Measurements from ENCODE around the gene RSL1D1.

DNA sequence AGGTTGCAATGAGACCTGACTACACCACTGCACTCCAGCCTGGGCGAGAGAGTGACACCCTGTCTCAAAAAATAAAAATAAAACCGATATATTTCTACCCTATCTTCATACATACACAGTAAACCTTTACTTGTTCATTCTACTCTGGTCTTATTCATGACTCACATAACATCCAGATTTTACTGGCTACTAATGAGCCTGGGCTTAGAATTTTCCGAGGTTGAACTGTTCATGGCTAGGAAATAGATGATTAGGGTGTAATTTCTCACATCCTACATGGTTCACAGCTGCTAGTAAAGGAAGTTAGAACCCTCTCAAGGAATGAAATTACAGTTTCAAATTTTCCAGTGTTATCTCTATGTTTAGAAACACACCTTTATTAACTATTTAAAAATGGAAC is 49.7 kb upstream of the RSL1D1 start:
- TF ChIP-seq, protein P1, sequence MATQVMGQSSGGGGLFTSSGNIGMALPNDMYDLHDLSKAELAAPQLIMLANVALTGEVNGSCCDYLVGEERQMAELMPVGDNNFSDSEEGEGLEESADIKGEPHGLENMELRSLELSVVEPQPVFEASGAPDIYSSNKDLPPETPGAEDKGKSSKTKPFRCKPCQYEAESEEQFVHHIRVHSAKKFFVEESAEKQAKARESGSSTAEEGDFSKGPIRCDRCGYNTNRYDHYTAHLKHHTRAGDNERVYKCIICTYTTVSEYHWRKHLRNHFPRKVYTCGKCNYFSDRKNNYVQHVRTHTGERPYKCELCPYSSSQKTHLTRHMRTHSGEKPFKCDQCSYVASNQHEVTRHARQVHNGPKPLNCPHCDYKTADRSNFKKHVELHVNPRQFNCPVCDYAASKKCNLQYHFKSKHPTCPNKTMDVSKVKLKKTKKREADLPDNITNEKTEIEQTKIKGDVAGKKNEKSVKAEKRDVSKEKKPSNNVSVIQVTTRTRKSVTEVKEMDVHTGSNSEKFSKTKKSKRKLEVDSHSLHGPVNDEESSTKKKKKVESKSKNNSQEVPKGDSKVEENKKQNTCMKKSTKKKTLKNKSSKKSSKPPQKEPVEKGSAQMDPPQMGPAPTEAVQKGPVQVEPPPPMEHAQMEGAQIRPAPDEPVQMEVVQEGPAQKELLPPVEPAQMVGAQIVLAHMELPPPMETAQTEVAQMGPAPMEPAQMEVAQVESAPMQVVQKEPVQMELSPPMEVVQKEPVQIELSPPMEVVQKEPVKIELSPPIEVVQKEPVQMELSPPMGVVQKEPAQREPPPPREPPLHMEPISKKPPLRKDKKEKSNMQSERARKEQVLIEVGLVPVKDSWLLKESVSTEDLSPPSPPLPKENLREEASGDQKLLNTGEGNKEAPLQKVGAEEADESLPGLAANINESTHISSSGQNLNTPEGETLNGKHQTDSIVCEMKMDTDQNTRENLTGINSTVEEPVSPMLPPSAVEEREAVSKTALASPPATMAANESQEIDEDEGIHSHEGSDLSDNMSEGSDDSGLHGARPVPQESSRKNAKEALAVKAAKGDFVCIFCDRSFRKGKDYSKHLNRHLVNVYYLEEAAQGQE (IDR thresholded peaks at IDR 0.05; ENCODE audit: borderline replicate concordance): no peak
- TF ChIP-seq, protein P2, sequence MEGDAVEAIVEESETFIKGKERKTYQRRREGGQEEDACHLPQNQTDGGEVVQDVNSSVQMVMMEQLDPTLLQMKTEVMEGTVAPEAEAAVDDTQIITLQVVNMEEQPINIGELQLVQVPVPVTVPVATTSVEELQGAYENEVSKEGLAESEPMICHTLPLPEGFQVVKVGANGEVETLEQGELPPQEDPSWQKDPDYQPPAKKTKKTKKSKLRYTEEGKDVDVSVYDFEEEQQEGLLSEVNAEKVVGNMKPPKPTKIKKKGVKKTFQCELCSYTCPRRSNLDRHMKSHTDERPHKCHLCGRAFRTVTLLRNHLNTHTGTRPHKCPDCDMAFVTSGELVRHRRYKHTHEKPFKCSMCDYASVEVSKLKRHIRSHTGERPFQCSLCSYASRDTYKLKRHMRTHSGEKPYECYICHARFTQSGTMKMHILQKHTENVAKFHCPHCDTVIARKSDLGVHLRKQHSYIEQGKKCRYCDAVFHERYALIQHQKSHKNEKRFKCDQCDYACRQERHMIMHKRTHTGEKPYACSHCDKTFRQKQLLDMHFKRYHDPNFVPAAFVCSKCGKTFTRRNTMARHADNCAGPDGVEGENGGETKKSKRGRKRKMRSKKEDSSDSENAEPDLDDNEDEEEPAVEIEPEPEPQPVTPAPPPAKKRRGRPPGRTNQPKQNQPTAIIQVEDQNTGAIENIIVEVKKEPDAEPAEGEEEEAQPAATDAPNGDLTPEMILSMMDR (IDR thresholded peaks at IDR 0.05; ENCODE audit: poor library complexity, severe bottlenecking): no peak
- no peak for TF ChIP-seq MXI1 (conservative IDR thresholded peaks at IDR 0.05; ENCODE audit: poor library complexity, severe bottlenecking)
- TF ChIP-seq POLR2AphosphoS5 (IDR thresholded peaks at IDR 0.05): no peak
- no peak for TF ChIP-seq EZH2 (IDR thresholded peaks at IDR 0.05; ENCODE audit: borderline replicate concordance, insufficient read depth, low read length, poor library complexity, severe bottlenecking)
